Measurements from ENCODE around the gene TK1.
"Not testable (repeated sequence)": the region's sequence is repeated elsewhere in the genome, so short reads cannot be mapped to it uniquely, and the experiment has no call there.

Gene TK1

DNA sequence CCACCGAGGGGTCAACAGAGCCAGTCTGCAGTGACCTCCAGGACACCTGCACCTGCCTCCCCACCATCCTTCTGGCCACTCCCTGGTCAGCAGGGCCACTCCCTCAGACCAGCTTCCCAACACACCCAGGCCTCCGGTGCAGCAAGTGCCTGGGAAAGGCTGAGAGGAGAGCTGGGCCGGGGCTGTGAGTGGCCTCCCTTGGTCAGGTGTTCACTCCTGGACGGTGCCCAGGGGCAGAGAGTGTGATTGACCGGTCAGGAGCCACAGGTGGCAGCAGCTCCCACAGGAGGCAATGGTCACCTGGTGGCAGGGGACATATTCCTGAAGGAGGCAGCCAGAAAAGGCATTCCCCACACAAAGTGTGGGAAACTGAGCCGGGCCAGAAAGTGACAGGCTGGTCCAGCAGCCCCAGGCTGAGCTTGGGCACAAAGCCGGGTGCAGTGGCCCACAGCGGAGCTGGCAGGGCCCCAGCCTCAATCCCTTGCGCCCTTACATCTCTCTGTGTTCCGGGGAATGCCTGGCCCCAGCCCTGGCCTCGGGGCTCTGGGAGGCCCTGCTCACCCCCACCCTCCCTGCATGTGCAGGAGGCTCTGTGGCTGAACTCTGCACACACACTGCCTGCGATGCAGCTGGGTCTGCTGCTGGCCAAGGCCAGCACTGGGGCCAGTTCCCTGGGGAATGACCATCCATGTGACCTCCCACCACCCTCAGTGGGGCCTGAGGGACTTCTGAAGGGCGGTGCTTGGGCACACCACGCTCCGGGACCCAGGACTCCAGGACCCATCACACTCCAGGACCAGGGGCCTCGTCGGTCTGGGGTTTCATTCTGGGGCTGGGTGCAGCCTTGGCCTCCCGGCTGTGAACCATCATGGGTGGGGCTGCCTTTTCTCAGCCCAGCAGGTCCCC lies 41.9 kb downstream of the TK1 start:
- Histone ChIP-seq H3K9me3 (ENCODE audit: low read length) (no peaks in the 10 kb centered on the region), H2AFZ (ENCODE audit: low read depth, low read length) (no peak overlapping the region), H3K4me1 (ENCODE audit: insufficient read depth, low read length) (no peaks in the 10 kb centered on the region), H3K36me3 (ENCODE audit: insufficient read depth, low read length) (no peaks in the 10 kb centered on the region), H3K4me3 (ENCODE audit: low read length) (no peak overlapping the region), H3K27me3 (ENCODE audit: insufficient read depth, low read length) (peaks cover 10% of the 10 kb centered on the region)

DNA sequence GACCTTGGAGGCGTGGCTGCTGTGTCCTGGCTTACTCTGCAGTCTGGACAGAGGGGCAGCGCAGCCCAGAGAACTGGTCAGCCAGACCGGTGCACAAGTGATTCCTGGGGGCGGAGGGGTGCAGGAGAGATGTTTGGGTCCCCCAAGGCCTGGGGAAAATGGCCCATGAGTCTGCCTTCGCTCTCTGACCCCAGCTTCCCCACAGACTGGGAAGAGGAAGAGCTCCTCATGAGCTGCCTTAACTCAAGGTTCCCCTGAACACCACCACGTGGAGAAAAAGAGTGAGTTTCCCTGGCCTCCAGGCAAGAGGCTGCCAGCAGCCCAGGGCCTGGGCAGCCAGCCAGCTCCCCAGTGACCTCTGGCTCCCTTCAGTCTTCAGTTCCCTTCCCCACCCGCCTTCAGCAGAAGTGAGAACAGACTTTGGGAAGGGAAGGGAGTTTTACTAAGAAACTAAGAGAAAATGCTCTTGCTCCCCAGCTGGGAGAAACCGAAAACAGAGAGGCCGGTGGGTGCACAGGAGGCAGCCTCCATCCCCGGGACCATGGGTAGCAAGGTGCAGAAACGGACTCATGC lies 42.6 kb downstream of the TK1 start:
- H3K27me3 ChIP-seq (ENCODE audit: insufficient read depth, low read length), result peaks cover 10% of the 10 kb centered on the region
- no peak overlapping the region for H3K4me3 ChIP-seq (ENCODE audit: low read length)
- H3K9me3 ChIP-seq (ENCODE audit: low read length), result no peaks in the 10 kb centered on the region
- no peaks in the 10 kb centered on the region for H3K4me1 ChIP-seq (ENCODE audit: insufficient read depth, low read length)
- H2AFZ ChIP-seq (ENCODE audit: low read depth, low read length), result no peak overlapping the region
- H3K36me3 ChIP-seq (ENCODE audit: insufficient read depth, low read length), result no peaks in the 10 kb centered on the region

DNA sequence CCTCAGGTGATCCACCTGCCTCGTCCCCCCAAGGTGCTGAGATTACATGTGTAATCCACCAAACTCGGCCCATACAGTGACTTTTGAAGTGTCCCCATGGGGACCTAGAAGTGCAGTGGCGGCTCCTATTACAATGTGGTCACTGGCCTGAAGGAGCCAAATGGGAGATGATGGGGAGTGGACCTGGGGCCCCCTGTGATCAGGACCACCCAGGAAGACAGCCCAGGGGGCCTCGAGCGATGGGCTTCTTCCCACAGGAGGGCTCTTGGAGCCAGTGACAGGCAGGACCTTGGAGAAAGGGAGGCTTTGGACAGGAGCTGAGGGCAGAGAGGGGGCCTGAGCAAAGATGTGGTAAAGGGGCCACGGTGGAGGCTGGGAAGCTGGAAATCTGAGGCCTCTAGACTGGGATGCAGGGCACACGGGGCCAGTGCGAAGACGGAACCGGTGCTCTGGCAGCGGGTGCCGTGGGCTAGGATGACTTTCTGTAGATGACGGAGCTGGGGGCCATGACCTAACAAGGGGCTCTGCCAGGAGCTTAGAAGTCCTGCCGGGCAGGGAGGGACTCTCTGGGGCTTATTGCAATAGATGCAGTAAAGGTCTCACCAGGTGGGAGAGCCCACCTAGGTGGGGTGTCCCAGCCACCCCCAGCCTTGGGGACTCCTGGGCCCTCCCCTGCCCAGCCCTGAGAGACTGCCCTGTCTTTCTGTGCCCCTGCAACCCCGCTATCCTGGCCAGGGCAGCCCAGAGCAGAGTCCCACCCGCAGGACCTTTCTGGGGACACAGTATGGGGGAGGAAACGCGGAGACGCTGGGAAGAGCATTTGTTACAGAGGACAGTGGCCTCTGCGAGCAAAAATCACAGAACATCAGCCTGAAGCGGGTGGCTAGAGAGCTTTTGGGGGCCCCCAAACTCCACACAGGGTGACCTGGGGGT lies 43.4 kb downstream of the TK1 start:
- Histone ChIP-seq H3K36me3 (ENCODE audit: insufficient read depth, low read length) (no peaks in the 10 kb centered on the region), H2AFZ (ENCODE audit: low read depth, low read length) (no peak overlapping the region), H3K4me1 (ENCODE audit: insufficient read depth, low read length) (no peaks in the 10 kb centered on the region), H3K4me3 (ENCODE audit: low read length) (no peak overlapping the region), H3K9me3 (ENCODE audit: low read length) (no peaks in the 10 kb centered on the region), H3K27me3 (ENCODE audit: insufficient read depth, low read length) (peaks cover 10% of the 10 kb centered on the region)

DNA sequence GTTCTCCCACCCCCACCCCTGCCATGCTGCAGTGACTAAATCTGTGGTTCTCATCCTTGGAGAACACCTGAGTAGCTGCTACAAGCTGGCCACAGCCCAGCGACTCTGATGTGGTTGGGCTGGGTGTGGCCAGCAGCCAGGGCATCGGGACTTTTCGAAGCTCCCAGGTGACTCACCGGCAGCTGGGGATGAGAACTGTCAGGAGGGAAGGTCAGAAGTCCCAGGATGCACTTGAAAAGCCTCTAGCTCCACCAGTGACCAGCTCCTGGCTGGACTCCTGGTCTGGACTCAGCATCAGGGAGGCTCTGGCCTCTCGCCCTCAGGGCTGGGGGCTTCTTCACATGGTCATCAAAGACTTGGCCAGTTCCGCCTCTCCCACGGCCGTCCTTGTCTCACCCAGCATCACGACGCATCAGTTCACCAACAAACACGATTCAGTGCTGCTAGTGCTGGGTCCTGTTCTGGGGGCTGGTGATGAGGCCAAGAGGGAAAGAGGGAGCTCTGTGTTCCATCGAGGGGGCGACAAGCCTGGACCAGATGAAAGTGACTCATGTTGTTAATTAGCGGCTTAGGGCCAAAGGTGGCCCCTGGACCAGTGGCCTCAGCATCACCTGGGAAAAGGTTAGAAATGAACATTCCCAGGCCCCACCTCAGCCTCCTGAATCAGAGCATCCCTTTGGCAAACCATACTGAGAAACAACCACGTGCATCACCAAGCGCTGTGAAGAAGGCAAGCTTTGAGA lies 44.6 kb downstream of the TK1 start:
- Histone ChIP-seq H3K4me1 (ENCODE audit: insufficient read depth, low read length) (no peaks in the 10 kb centered on the region), H2AFZ (ENCODE audit: low read depth, low read length) (no peak overlapping the region), H3K36me3 (ENCODE audit: insufficient read depth, low read length) (no peaks in the 10 kb centered on the region), H3K9me3 (ENCODE audit: low read length) (no peaks in the 10 kb centered on the region), H3K4me3 (ENCODE audit: low read length) (no peak overlapping the region), H3K27me3 (ENCODE audit: insufficient read depth, low read length) (peaks cover 11% of the 10 kb centered on the region)

DNA sequence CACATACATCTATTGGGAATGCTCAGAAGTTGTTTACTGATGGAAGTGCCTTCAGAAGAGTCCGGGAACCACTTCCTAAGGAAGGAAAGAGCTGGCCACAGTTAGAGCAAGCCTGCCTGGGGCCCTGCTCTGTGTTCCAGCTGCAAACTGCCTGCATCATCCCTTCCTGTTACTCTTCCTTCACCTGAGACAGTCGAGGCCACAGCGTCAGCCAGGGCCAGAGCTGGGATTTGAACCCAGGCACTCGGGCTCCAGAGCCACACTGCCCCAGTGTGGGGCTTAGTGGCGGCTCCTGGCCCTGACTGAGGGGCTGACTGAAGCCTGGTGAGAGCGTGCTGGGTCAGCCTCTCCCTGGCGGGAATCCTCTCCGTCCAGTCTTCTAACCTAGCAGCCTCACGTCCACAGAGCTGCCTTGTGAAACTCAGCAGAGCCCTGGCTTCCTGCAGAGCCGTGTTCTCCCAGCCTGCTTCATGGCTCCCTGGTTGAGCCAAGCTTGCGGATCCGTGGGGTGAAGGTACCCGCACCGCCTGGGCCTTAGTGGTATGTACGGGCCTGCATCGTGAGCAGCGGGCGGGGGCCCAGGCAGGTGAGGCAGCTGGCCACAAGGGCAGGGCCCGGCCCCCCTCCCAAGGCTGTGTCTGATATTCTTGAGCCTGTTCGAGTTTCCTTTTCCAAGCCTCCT lies 45.3 kb downstream of the TK1 start:
- Histone ChIP-seq H2AFZ (ENCODE audit: low read depth, low read length) (no peak overlapping the region), H3K36me3 (ENCODE audit: insufficient read depth, low read length) (no peaks in the 10 kb centered on the region), H3K9me3 (ENCODE audit: low read length) (no peaks in the 10 kb centered on the region), H3K4me1 (ENCODE audit: insufficient read depth, low read length) (no peaks in the 10 kb centered on the region), H3K4me3 (ENCODE audit: low read length) (no peak overlapping the region), H3K27me3 (ENCODE audit: insufficient read depth, low read length) (peaks cover 10% of the 10 kb centered on the region)

DNA sequence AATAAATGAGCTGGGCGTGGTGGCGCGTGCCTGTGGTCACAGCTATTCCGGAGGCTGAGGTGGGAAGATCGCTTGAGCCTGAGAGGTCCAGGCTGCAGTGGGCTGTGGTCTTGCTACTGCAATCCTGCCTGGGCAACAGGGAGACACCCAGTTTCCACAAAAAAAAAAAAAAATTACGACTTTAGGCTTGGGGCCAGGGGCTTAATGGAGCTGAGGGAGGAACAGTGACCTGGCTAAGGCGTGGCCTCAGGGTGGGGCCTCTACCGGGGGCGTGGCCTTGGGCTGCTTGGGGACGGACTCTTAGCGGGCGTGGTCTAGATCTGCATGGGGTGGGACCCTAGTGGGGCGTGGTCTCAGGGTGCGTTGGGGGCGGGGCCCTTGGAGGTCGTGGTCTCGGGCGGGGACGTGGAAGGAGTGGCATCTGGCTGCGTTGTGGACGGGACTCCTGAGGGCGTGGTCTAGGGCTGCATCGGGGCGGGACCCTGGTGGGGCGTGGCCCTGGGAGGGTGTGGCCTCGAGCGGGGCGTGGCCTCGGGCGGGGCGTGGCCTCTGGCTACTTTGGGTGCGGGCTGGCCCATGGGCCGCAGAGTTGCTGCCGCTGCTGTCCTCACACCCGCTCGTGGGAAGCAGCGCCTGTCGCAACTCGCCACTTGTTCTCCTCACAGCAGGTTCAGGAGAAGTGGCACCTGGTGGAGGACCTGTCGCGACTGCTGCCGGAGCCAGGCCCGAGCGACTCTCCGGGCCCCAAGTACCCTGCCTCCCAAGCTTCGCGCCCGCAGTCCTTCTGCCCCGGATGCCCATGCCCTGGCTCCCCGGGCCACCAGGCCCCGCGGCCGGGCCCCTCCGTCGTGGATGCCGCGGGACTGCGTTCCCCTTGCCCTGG lies 46.4 kb downstream of the TK1 start:
- H2AFZ ChIP-seq (ENCODE audit: low read depth, low read length), result no peak overlapping the region
- H3K27me3 ChIP-seq (ENCODE audit: insufficient read depth, low read length), result peaks cover 10% of the 10 kb centered on the region

DNA sequence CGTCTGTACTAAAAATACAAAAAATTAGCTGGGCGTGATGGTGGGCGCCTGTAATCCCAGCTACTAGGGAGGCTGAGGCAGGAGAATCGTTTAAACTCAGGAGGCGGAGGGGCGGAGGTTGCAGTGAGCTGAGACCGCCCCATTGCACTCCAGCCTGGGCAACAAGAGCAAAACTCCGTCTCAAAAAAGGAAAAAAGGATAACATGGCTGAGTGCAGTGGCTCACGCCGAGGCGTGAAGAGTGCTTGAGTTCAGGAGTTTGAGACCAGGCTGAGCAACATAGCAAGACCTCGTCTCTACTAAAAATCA lies 47.0 kb downstream of the TK1 start:
- H3K4me3 ChIP-seq (ENCODE audit: low read length); H3K9me3 ChIP-seq (ENCODE audit: low read length); H2AFZ ChIP-seq (ENCODE audit: low read depth, low read length); H3K4me1 ChIP-seq (ENCODE audit: insufficient read depth, low read length); H3K36me3 ChIP-seq (ENCODE audit: insufficient read depth, low read length): not testable (repeated sequence)
- peaks cover 10% of the 10 kb centered on the region for H3K27me3 ChIP-seq (ENCODE audit: insufficient read depth, low read length)

More for the DNA sequence above, 46.4 kb downstream of the TK1 start:
- H3K36me3 ChIP-seq (ENCODE audit: insufficient read depth, low read length), result no peaks in the 10 kb centered on the region
- no peak overlapping the region for H3K4me3 ChIP-seq (ENCODE audit: low read length)
- H3K4me1 ChIP-seq (ENCODE audit: insufficient read depth, low read length), result no peaks in the 10 kb centered on the region
- H3K9me3 ChIP-seq (ENCODE audit: low read length), result no peaks in the 10 kb centered on the region

DNA sequence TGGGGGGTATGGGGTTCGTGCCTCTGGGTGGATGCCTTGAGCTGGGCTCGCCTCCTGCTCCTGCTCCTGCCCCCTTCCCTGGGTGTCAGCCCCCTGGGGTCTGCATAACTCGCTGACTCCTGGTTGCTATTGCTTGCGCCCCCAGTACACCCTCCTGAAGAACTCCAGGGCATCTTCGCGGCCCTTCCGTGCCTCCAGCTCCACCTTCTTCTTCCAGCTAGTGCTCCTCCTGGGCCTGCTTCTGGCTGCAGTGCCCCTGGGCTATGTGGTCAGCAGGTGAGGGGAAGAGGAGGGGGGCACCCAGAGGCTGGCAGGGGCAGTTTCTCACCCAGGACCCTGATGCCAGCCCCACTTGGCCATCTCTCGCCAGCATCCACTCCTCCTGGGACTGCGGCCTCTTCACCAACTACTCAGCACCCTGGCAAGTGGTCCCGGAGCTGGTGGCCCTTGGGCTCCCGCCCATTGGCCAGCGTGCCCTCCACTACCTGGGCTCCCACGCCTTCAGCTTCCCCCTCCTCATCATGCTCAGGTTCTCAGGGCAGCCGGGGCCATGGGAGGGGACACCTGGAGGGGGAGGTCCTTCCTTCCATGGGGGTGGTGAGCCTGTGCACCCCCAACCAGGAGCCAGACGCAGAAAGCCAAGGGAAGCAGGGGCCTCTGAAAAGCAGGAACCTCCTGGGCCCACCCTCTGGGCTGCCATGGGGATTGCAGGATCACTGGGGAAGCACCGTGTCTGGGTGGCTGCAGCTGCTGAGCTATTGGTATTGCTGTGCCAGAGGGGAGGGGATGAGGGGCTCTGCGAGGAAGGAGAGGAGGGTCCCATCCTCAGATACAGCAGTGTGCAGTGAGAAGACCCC lies 48.4 kb downstream of the TK1 start:
- Histone ChIP-seq H3K27me3 (ENCODE audit: insufficient read depth, low read length) (peaks cover 17% of the 10 kb centered on the region), H3K4me3 (ENCODE audit: low read length) (no peak overlapping the region)

DNA sequence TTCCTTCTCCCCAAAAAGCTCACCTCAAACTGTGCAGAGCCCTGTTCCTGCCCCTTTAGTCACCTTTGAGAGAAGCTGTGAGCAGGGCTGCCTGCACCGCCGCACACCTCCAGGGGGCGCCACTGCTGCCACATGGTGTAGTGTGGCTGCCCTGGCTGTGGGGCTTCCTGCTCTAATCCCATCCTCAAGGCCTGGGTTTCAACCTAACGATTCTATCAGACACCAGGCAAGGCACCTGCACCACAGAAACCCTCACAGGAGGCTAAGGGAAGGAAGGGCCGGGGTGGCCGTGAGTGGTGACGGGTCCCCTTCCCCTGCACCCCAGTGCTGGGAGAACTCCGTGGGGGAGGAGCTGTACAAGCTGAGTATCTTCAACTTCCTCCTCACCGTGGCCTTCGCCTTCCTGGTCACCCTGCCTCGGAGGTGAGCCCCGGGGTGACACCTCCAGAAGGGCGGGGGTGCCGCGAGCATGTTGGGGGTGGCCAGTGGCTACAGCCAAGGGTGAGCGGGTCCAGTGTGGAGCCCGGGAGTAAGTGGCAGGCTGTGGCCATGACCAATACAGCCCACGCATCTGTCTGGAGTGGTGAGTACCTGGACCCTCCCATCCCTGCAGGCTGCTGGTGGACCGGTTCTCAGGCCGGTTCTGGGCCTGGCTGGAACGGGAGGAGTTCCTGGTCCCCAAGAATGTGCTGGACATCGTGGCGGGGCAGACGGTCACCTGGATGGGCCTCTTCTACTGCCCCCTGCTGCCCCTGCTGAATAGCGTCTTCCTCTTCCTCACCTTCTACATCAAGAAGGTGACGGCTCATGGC lies 49.3 kb downstream of the TK1 start:
- Histone ChIP-seq H3K9me3 (ENCODE audit: low read length) (no peaks in the 10 kb centered on the region), H3K4me3 (ENCODE audit: low read length) (no peak overlapping the region), H3K27me3 (ENCODE audit: insufficient read depth, low read length) (peaks cover 25% of the 10 kb centered on the region), H2AFZ (ENCODE audit: low read depth, low read length) (no peak overlapping the region), H3K36me3 (ENCODE audit: insufficient read depth, low read length) (no peaks in the 10 kb centered on the region), H3K4me1 (ENCODE audit: insufficient read depth, low read length) (no peaks in the 10 kb centered on the region)

More for the DNA sequence above, 48.4 kb downstream of the TK1 start:
- no peaks in the 10 kb centered on the region for H3K4me1 ChIP-seq (ENCODE audit: insufficient read depth, low read length)
- no peaks in the 10 kb centered on the region for H3K36me3 ChIP-seq (ENCODE audit: insufficient read depth, low read length)
- no peak overlapping the region for H2AFZ ChIP-seq (ENCODE audit: low read depth, low read length)
- no peaks in the 10 kb centered on the region for H3K9me3 ChIP-seq (ENCODE audit: low read length)

DNA sequence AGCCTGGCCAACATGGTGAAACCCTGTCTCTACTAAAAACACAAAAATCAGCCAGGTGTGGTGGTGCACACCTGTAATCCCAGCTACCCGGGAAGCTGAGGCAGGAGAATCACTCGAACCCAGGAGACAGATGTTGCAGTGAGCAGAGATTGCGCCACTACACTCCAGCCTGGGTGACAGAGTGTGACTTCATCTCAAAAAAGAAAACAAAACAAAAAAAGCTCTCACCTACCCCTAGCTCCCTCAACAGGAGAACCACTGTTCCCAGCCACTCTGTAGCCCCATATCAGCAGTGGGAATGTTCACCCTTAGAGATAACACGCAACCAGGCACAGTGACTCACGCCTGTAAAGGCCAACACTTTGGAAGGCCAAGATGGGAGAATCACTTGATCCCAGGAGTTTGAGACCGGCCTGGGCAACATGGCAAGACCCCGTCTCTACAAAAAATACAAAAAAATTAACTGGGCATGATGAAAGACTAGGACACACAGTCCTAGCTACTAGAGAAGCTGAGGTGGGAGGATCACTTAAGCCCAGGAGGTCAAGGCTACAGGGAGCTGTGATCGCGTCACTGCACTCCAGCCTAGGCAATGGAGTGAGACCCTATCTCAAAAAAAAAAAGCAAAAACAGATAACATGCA lies 50.9 kb downstream of the TK1 start:
- Histone ChIP-seq H2AFZ (ENCODE audit: low read depth, low read length) (no peak overlapping the region), H3K4me3 (ENCODE audit: low read length) (no peak overlapping the region), H3K36me3 (ENCODE audit: insufficient read depth, low read length) (no peaks in the 10 kb centered on the region), H3K4me1 (ENCODE audit: insufficient read depth, low read length) (no peaks in the 10 kb centered on the region), H3K27me3 (ENCODE audit: insufficient read depth, low read length) (peaks cover 26% of the 10 kb centered on the region), H3K9me3 (ENCODE audit: low read length) (no peaks in the 10 kb centered on the region)

All from neuron (in vitro differentiated cells).